Jurkat, Clone E6-1 (cell line): Measurements from ENCODE around the gene TAF15. TPM values are rescaled to one million over a fixed set of nuclear protein-coding genes. Genes with fewer than 3 reads are reported as not detected.

Source experiments
- DNase-seq: peaks from one replicate; pipeline ENCODE4 v3.0.0-alpha.2; 2011; ENCODE audit warnings: low read depth, low spot score
- H3K4me3 ChIP-seq: 2 replicates; pipeline ENCODE4 v1.5.1; 2011; ENCODE audit warnings: mild to moderate bottlenecking, low read length, control low read depth, moderate library complexity
- polyA plus RNA-seq: library from polyadenylated mRNA; unstranded; fragments of >200 nt; gene quantifications from one replicate; pipeline ENCODE4 v1.2.1, GENCODE V29; 2012; ENCODE audit warnings: missing spikeins; ENCODE audit not compliant: insufficient read length, insufficient read depth

The TAF15 gene
- polyA plus RNA-seq: 336 TPM

DNA sequence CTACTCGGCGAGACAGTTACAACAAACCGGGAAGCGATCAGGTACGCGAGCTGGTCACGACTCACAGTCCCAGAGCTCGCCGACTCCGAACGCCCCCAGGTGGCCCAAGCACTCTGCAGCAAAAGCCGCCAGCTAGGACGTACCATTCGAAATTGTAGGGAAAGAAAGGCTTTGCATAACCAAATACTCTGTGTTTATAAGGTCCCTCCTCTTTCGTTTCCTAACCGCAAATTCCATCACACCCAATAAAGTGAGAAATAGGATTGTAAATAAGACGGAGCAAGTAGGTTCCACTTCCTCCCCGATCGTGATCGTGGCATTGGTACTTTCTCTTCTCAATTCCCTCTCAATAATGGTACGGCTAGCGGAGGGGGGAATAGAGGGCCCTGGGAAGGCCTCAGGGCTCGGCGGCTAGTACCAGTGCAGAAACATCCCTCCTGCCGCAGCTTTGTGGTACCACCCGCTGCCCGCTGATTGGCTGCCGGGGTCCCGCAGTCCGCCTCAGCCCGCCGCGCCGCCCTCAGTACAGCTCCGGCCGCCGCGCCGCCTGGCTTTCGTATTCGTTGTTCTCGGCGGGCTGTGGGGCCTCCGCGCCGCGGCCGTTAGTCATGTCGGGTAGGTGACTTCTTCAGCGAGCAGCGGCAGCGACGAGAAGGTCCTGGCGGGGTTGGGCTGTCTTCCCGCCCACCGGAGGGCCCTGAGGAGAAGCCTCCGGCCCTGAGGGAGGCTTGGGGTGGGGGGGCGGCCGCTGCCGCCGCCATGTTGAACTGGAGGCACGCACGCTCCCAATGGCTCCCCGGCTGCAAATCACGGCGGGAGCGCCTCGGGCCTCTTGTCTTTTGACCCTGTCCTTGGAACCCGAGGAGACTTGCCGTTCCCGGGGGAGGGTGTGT is at the start of gene TAF15:
Gene TAF15 (plus strand): TSS at position 523 of the 893 bp plus-strand sequence. CDS start 86 bp downstream, at position 609.
- DNase-seq: peak; percentile 98

DNA sequence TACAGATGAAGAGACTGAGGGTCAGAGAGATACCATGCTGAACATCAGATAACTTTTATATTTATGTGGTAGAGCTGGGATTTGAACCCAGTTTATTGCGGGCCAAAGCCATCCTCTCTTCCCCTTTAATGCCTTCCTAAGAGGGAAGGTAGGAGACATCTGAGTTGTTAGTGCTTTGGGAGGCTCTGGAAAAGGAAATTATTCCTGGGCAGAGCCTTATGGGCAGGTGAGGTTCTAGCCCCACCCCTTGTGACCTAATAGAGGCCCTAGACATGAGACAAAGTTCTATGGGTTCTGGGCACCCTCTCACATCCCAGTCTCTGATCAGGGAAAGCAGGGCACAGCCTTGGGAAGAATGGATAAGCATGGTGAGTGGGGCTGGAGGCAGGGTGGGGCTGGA is 48.7 kb upstream of the TAF15 start, which contains the start of gene C17orf50:
Gene C17orf50 (plus strand): TSS at position 301 of the 400 bp plus-strand sequence. CDS start 55 bp downstream, at position 356.
- no peak within 1 kb of the TSS for H3K4me3 ChIP-seq
- DNase-seq: no peak

More for the DNA sequence above, at the start of gene TAF15:
- peak within 1 kb of the TSS; percentile 100 for H3K4me3 ChIP-seq

DNA sequence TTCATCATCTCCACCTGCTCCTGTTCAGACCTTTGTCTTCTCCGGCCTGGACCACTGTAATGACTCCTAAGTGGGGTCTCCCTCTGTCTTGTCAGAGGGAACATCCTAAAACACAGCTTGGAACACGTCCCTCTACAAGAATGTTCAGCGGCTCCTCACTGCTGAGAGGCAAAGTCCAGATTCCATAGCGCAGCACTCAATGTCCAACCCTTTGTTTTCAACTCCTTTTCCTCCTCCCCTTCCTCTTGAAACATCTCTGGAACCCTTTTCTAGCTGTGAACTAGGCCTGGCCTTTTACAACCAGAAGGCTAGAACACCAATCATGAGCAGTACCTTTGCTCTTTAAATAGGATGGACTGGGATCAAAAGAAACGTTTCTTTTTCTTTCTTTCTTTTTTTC is 47.7 kb upstream of the TAF15 start:
- DNase-seq: no peak
- H3K4me3 ChIP-seq: no peak overlapping the region

DNA sequence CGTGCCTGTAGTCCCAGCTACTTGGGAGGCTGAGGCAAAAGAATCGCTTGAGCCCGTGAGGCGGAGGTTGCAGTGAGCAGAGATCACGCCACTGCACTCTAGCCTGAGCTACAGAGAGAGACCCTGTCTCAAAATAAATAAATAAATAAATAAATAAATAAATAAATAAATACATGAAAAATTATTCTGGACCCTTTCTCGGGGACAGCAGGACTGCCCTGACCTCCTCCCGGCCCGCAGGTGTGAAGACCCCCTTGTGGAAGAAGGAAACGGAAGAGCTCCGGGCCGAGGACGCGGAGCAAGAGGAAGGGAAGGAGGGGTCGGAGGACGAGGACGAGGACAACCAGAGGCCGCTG is 45.5 kb upstream of the TAF15 start:
- no peak for DNase-seq
- peak overlapping the region; percentile 60 for H3K4me3 ChIP-seq

DNA sequence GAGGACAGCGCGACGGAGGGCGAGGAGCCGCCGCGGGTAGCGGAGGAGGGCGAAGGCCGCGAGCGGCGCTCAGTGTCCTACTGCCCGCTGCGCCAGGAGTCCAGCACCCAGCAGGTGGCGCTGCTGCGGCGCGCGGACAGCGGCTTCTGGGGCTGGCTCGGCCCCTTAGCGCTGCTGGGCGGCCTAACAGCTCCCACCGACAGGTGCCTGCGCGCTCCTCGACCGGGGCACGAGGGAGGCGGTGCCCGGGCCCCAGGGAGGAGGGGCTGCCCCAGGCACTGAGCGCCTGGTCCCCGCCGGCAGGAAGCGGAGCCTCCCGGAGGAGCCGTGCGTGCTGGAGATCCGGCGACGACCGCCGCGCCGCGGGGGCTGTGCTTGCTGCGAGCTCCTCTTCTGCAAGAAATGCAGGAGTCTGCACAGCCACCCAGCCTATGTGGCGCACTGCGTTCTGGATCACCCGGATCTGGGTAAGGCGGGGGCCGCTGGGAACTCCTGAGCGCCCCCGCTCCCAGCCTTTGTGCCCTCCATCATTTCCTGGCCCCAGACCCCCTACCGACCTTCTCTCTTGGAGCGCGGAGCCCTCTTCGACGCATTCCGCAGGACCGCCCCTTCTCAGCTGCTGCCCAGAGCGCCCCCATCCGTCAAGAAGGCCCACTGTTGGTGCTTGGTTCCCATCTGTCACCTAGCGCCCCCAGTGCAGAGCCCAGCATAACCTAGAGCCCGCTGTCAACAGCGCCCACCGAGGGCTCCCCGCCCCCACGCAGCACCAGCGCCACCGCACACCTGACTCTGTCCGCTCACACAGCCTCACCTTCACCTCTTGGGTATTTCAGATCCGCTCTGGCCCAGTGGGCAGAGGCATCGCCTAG is 44.9 kb upstream of the TAF15 start:
- DNase-seq: peak; percentile 83
- peak overlapping the region; percentile 60 for H3K4me3 ChIP-seq

DNA sequence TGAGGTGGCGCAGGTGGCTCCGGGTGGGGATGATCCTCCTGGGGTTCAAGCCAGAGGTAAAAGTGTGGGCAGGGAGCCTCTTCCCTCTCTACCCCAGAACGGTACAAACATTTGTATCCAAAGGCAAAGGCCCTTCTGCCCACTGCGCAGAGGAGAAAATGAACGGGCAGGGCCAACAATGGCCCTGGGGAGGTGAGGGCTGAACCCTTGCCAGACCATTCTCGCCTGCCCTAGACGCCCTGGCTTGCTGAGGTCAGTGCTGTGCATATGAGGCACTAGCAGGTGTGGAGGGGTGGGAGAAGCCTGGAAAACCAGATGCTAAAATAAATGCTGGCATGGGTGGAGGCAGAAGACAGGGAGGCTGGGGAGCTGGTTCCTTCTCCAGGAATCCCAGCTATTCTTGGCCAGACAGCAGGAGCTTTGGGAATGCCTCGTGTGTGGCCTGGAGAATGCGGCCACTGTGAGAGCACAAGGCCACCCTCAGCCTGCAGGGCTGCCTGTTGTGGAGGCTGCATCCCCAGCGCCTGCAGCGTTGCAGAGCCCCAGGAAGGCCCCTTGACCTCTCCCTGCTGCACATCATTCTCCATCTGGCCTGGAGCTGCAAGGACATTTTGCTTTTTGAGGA is 44.1 kb upstream of the TAF15 start:
- H3K4me3 ChIP-seq: peak overlapping the region; percentile 60
- DNase-seq: no peak

DNA sequence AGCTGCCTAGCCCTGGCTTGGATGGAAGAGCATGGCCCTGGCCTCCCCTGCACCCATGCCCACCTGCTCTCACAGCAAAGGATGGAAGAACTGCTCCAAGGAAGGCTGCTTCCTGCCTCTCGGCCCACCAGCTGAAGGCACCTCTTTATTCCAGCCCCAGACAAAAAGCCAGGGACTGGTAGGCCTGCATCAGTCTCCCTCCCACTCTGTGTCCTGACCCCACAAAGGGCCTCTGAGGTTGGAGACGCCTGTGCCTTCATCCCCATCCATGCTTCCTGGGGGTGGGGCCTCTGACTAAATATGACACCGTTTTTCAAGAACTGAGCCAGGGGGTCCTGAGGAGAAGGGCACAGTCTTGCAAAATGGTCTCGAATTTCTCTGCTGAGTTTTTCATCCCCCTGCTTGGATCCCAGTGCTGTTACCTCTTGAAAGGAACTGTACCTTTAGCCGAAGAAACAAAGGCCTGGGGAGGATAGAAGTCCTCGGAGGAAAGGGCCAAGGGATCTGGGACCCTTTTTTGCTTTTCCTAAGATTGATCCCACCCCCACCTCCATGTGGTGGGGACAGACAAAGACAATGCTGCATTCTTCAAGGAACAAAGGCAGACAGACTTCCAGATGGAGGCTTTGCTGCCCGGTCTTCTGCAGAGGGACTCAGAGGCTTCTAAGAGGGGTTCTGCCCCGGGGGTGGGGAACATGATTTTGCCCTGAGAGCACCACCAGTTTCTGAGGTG is 43.4 kb upstream of the TAF15 start:
- DNase-seq: no peak
- no peak overlapping the region for H3K4me3 ChIP-seq

DNA sequence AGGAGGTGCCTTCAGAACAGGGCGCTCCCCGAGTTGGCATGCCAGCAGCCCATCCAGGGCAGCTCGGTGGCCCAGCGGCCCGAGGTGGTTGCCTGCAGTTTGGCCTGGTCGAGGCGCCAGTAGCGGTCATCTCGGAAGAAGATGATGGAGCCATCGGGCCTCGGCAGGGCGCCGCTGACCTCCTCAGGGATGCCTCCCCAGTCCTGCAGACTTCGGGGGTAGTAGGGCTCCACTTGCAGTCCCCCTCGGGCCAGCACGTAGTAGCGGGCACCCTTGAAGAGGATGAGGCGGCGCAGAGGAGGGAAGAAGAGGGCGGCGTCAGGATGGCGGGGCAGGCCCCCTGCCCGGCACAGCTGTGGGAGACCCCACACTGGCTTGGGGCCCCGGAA is 42.8 kb upstream of the TAF15 start:
- DNase-seq: no peak
- no peak overlapping the region for H3K4me3 ChIP-seq

DNA sequence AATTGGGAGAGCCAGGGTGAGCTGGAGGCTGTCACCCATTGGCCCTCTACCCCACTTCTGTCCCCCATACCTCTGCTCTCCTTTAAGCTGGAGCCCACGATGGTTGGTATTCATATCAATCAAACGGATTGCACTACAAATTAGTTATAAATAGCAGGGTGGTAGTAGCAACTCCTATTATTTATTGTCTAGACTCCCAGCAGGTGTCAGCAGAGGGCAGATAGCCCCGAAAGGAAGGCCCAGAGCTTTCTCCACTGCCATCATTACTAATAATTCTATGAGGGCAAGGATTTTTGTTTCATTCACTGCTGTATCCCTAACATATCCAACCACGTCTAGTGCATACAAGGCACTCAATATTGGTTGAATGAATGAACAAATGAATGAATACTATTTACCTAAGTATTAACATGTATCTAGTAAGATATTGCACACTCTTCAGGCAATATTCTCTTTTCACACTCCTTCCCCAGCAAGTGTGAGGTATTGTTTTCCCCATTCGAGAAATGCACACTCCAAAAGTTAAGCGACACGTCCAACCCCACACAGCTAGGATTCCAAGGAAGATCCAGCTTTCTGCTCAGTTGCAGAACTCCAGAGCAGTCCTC is 42.3 kb upstream of the TAF15 start:
- no peak overlapping the region for H3K4me3 ChIP-seq
- DNase-seq: no peak

DNA sequence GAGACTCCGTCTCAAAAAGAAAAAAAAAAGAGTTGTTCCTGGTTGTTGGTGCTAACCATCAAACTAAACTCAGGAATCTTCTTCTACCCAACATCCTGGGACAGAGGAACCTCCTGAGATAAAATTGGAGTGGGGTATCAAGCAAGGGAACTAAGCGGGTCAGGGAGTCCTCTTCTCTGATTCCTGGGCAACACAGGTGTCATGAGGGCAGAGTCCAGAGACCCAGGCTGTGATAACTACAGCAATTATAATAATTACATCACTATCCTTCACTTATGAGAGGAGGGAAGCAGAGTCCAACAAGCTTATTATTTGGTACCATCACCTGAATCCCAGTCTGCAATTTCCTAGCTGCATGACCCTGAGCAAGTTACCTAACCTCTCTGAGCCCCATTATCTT is 40.5 kb upstream of the TAF15 start:
- DNase-seq: no peak
- no peak overlapping the region for H3K4me3 ChIP-seq

DNA sequence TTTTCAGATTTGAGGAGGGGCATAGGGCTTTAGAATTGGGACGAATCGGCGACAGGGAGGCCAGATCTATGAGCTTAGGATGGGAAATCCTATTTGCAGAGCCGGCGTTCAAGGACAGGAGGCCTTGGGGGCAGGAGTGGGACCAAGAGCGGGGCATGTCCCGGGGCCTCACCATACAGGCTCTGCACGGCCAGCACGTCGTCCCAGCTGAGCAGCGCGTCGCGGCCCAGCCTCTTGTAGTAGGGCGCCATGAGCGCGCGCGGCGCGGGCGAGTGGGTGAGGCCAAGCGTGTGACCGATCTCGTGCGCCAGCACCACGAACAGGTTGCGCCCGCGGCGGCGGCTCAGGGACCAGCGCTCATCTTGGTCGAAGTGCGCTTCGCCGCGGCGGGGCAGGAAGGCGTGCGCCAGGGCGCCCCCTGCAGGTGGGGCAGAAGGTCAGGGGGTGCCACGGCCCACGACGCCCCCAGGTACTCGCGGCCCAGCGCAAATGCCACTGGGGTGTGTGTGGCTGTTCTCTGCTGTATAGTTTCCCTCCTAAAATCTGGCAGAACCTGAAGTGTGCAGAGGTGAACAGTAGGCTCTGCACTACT is 39.3 kb upstream of the TAF15 start:
- DNase-seq: no peak
- no peak overlapping the region for H3K4me3 ChIP-seq

DNA sequence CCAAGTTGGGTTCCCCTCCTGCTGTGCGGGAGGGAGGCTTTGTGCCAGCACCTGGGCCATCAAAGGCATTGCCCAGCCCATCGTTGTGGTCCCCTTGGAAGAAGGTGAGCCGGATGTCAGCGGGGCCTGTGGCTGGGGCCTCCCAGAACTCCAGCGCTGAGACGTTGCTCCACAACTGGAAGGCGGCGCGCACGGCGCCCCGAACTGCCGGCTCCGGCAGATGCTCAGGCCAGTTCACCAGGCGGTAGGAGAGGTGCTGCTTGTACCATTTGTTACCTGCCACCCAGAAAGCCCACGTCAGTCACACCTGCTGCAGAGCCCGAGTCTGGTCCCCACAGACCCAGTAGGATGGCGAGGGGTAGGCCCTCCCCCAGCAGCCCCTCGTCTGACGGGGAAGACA is 36.2 kb upstream of the TAF15 start:
- peak; percentile 16 for DNase-seq
- no peak overlapping the region for H3K4me3 ChIP-seq

DNA sequence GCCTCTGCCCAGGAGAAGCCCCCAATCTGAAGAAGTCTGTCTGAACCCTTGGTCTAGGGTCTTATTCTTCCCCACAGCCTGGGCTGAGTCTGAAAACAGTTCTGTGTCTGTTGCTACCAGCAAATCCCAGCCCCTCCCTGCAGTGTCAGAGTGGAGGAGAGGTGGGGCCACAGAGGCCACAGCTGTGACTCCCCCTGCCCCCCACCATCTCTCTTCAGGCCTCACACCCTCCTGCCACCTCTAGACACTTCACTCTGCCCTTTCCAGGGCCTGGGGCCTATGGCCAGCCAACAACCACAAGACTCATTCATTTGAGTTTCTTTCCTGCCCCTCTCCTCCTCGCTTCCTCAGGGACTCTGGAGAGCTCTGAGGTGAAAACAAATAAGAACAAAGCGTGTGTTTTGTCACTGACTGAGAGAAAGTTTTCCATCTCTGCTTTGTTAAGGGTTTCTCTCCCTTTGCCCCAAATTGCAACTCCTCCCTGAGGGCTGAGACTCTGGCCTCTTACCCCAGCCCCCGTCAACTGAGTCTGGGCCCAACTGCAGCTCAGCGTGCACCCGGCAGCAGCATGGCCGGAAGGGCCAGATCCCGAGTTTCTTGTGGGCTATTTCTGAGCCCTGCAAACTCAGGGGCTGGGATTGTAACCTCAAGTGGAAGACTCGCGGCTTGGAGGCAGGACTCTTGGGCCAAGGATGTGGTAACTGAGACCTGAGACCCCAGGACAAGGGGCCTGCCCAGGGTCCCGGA is 35.4 kb upstream of the TAF15 start:
- DNase-seq: no peak
- no peak overlapping the region for H3K4me3 ChIP-seq

DNA sequence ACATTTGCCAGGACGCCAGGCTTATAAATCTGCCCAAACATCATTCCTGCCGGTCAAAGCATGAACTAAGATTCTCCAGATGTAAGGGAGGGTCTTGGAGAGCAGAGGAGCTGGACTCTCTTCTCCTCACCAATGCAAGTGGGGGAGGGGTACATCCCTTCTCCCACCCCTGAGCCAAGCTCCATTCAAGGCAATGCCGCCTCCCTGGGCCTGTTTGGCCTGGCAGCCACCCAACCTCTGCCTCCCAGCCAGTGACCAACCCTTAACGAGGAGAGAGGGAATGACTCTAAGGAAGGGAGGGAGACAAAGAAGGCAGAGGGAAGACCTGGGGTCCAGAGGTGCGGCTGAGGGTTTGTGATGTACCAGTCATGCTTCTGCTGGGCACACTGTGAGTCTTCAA is 34.8 kb upstream of the TAF15 start:
- no peak overlapping the region for H3K4me3 ChIP-seq
- no peak for DNase-seq

DNA sequence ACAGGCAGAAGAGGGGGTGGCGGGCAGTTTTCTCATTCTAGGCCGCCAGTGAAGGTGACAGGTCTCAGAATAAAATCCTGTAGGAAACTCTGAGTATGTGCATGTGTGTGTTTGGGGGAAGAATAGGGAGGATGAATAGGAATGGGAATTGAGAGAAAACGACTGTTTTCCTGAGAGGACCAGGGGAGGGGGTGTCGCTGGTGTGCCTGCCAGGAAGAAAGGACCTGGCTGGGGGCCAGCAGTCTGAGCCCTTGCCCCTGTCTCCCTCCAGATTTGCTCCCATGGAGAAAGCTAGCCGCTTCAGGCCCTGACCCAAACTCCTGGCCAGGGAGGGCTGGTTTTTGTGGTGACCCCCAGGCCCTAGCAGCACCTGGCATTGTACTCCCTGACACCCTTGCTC is 34.2 kb upstream of the TAF15 start:
- no peak overlapping the region for H3K4me3 ChIP-seq
- no peak for DNase-seq

DNA sequence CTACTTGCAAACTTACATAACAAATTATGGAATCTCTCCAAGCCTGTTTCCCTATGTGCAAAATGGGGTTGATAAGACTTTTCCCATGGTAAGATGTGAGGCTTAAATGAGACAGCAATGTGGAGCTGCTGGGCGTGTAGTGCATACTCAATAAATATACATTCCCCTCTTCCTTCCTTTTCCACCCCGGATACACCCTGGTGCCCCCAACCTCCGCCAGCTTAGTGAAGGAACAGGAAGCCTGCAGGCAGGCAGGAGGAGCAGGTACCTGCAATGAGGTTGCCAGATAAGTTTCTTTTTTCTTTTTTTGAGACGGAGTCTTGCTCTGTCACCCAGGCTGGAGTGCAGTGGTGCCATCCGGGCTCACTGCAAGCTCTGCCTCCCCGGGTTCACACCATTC is 33.7 kb upstream of the TAF15 start:
- no peak overlapping the region for H3K4me3 ChIP-seq
- no peak for DNase-seq

DNA sequence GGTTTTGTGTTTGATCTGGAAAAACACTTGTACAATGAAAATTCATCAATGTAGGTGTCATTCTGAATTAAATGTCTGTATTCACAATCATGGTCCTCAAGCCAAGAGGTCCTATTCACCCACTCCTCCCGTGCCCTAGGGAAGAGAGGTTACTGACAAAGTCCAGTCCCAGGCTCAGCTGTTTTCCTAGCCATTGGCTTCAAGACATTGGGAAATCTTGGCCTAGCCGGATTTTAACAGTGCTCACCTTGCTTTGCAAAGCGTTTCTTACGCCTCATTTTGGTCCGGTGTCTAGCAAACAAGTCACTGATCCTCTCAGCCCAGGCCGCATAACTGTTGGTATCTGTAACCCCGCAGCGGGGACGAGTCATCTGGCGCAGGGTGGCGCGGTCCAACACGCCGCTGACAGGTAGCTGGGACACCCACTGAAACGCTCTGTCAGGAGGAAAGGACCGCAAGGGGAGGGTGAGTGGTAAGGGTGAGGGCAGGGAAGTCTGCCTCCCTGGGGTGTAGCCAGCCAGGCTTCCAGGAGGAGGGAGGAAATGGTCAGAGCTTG is 30.6 kb upstream of the TAF15 start:
- no peak overlapping the region for H3K4me3 ChIP-seq
- no peak for DNase-seq
